AG08396 (cell line): ENCODE measurements around the gene ZNF292.
"Not testable (repeated sequence)": the region's sequence is repeated elsewhere in the genome, so short reads cannot be mapped to it uniquely, and the experiment has no call there.

Experiments used
- DNase-seq: peaks from one replicate; pipeline ENCODE4 v3.0.0; 2012; ENCODE audit warnings: low spot score, mixed read lengths

Gene ZNF292

DNA sequence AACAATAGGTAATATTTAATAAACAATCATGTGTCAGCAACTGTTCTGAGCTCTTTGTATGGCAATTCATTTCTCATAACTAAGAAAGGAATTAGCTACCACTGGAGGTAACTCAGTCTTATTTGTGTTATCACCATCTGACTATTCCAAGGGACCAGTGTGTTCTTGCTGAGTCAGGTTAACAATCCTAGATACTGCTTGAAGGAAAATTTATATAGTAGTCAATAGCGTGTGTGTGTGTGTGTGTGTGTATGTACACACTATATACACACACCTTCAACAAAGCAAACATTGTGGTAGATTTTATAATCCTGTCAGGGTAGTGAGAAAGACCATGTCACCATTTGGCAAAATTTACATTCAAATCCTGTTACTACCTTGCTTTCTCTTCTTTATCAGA lies 121.3 kb downstream of the ZNF292 start:
- DNase-seq = no peak

DNA sequence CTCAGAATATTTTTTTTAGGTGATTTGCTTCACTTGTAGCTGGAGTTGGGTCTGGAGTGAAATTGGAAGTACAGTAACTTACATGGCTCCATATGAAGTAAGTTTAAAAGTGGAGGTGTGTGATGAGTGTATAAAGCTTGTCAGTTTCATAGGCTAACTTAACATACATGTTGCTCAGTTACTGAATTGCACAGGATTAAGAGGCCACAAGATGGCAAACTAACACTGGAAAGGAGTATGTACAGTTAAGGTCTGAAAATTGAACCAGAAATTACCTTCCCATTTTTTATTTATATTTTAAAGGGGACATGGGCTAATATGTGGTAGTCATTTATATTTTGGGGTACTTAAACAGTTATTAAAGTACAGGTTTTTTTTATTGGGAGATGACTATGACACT lies 121.8 kb downstream of the ZNF292 start:
- DNase-seq = no peak

DNA sequence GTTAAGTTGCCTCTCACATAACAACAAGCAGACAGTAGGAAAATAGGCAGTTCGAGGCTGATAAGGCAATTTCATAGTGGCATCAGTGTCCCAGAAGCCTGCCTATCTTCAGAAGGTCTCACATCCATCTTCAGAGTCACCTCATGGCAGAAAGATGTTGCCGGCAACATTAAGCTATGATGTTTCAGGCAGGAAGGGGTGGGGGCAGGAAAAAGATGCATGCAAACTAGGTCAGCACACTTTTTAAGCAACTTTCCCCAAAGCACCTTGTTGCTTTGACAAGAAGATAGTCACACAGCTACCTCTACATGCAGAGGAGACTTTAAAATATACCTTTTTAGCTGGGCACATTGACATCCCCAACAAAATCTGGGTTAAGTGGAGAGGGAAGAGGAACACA lies 123.8 kb downstream of the ZNF292 start:
- no peak for DNase-seq

DNA sequence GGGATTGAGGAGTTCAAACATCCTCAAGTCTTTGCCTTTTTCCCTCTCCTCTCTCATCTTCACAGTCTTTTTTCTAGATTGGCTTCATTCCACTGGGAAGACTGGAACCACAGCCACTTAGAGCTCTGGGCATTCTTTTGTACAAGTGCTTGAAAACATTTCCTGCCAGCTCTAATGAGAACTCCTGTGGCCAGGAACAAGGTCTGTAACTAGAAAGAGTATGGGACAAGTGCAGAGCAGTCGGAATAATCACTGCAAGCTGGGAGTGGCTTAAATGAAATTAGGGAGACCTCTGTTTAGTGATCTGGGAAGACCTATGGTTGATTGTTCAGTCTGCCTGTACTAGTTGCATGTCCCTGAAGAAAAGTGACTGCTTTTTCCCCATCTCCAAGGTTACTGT lies 126.1 kb downstream of the ZNF292 start:
- no peak for DNase-seq

DNA sequence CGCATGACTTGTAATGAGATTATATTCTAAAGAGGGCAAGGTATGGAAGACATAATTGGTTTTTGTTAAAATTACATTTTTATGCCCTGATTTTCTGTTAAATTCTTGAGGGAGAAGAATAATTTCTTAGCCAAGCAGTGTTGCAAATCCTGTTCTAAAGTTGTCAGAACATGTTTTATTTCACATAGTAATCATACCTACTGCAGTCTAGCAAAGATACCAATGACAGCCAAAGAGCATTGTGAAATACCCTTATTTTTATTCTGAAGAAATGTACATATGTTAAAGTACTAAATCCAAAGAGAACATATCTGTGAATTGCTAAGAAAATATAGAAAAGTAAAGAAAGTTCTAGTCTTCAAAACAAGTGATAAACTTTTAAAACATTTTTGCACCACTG lies 127.4 kb downstream of the ZNF292 start:
- no peak for DNase-seq

DNA sequence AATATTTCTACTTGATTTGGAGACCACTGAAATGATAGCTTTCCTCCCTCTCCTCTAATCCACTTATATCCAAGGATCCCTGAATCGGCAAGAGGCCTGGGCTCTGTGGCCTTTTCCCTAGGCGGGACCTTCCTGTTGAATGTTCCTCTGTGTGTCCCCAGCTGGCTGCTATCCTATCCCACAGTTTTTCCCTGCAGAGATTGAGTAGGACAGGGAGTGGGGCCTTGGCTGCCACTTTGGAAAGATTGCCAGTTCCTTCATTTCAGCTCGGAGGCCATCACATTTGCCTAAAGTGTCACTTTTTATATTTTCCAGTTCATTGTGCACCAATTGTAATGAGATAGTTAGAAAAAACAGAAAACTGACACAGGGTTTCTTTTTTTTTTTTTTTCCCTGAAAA lies 128.1 kb downstream of the ZNF292 start:
- no peak for DNase-seq

DNA sequence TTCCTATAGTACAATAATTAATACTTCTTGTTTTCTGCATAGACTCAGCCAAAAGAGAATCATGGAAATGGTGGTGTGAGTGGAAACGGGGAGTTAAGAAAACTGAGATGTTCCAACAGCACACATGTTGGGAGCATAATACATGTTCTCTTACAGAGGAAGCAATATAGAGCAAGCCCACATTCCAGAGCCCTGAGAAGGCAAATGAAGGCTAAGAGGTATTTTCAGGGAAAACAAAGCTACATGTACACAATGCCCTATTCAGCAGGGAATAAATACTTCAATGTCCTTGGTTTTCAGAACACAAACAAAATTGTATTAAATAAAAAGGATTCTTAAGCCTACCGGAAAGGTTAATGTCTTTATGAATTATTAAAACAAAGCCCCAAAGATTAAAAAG lies 131.9 kb downstream of the ZNF292 start:
- no peak for DNase-seq

DNA sequence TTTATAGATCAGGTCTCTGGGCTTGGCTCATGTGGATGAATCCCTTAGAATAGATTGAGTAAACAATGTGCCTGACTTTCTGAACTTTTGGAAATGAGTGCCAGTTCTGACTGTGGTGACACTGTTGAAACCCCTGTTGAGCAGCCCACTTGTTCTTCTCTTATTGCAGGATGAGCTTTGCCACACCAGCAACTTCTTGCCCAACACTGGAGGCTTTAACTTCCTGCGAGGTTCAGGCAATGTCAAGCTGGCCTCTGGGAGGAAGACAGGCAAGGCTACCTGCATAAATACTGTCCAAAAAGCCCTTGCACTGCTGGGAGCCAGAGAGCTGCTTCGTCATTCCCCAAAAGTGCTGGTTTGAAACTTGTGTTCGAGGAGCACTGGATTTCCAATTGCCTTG lies 134.2 kb downstream of the ZNF292 start:
- DNase-seq = no peak

DNA sequence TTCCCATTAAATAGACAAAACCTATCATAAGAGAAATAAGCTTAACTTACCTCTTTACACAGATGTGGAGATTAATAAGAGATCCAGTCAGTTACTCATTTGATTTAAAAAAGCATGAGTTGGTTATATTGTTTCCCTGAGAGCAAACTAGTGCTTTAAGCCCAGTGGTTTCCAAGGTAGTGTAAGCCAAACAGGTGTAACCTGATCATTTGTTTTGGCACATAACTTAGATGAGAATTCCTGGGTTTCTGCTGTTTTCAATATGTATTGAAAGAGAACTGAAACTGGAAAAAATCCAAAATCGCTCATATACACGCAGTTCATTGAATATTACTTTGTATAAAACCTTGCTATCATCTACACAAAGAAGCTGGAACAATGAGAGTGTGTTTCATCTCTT lies 136.5 kb downstream of the ZNF292 start:
- no peak for DNase-seq

DNA sequence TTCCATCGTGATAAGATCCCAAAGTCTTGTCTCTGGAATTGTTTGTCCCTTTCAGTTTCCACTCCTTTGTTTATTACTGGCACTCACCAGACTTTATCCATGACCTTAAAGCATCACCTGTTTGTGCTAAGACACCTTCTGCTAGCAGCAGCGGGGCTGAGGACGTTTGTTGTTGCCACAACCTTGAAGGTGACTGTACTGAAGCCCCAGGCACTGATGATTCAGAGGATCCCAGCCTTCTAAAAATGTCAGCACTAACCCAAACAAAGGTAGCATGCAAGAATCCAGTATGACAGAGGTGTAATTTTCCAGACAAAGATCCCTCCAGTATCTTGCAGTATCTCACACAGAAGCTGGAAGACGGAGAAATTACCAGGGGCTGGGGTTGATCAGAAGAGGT lies 138.2 kb downstream of the ZNF292 start:
- no peak for DNase-seq

DNA sequence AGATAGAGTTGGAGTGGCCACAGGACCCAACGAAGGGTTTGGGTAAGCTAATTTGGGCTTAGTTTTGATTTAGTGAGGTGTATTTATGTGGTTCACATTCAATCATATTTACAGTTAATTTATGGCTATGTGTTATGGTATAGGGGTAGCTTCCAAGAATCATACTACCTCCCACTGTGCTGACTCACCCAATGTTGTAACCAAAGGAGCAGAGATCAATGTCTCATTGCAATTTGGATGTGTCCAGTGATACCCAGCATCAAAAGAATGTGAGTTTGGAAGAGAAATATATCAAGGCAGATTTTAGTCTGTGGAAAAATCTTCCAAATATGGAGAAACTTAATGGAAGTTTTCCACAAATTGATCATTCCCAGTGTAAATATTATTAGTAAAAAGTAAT lies 141.8 kb downstream of the ZNF292 start:
- DNase-seq = no peak

DNA sequence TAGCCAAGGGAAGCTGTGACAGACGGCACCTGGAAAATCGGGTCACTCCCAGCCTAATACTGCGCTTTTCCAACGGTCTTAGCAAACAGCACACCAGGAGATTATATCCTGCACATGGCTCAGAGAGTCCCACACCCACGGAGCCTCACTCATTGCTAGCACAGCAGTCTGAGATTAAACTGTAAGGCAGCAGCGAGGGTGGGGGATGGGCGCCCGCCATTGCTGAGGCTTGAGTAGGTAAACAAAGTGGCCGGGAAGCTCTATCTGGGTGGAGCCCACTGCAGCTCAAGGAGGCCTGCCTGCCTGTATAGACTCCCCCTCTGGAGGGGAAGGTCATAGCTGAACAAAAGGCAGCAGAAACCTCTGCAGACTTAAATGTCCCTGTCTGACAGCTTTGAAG lies 145.9 kb downstream of the ZNF292 start:
- DNase-seq = not testable (repeated sequence)

DNA sequence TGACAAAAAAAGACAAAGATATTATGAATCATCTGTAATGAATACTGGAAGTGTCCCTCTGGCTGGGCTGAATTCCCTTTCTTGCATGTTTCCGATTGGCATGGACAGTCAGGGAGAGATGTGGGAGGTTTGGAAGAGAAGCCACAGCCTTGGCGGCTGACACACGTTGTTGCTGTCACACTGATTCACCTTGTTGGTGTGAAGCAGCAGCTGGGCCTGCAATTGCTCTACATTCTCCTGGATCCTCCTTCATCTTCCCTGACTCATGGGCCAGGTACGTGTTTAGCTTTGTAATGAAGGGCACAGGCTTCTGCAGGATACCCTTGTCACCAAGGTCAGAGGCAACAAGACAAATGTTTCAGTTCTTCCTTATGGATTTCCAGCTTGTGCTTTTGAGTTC lies 153.6 kb downstream of the ZNF292 start:
- DNase-seq = no peak

DNA sequence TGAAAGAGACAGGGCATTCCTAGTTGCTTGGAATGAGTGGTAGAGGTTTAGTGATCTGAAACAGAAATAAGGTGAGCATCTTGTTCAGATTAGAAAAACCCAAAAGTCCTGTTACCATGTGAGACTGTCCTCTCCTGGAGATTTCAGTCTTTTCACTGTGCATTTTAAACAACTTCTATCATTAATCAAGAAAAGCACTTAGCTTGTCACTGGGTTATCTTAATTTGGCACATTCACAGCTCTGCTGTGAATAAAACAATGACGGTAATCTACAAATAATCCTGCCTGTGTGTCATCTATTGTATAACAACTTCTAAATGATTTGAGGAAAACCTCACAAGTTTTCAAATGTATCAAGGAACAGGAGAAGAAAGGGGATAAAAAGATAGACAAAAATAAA lies 157.5 kb downstream of the ZNF292 start:
- no peak for DNase-seq
